Left lung (tissue), 10 donors: ENCODE results near the gene OR2F1. TPM values are rescaled to one million over a fixed set of nuclear protein-coding genes. Genes with fewer than 3 reads are reported as not detected.

Experiments
- ATAC-seq: fragments of 200-7000 bp; cut with Tn5 transposase; one replicate; pipeline ENCODE4 v1.9.1; 2020; ENCODE audit warnings: moderate library complexity
- DNase-seq, 4 donors: peaks; one replicate each; pipeline ENCODE4 v3.0.0-alpha.2; 2013 to 2020
- H3K27ac ChIP-seq, 2 donors: fragments of 200-600 bp; sonication (generic) in 1 of 2; one replicate each; pipeline versions ENCODE4 v1.5.0 to v1.8.0; 2020 to 2021
- H3K27me3 ChIP-seq, 2 donors: fragments of 200-600 bp; sonication (generic) in 1 of 2; one replicate each; pipeline versions ENCODE4 v1.5.0 to v1.8.0; 2020 to 2021
- H3K36me3 ChIP-seq, 2 donors: fragments of 200-600 bp; sonication (generic) in 1 of 2; one replicate each; pipeline versions ENCODE4 v1.5.0 to v1.8.0; 2020 to 2021
- H3K4me1 ChIP-seq, 2 donors: fragments of 200-600 bp; one replicate each; pipeline ENCODE4 v1.8.0; 2021
- H3K4me3 ChIP-seq, 2 donors: fragments of 200-600 bp; sonication (generic) in 1 of 2; one replicate each; pipeline versions ENCODE4 v1.5.0 to v1.8.0; 2020 to 2021; ENCODE audit warnings: mild to moderate bottlenecking in 1 of 2
- H3K9me3 ChIP-seq, 2 donors: fragments of 200-600 bp; sonication (generic) in 1 of 2; one replicate each; pipeline versions ENCODE4 v1.5.0 to v1.8.0; 2020 to 2021
- intact Hi-C, 2 donors: fragments of 100-400 bp; cut with DNase I; formaldehyde crosslinking; loops; one replicate each; pipeline versions ENCODE4 v1.11.2 to v1.14.2; 2022
- polyA plus RNA-seq, 6 donors: library from polyadenylated mRNA; unstranded; fragments of 120-200 nt; gene quantifications; one replicate each; pipeline ENCODE4 v1.2.1, GENCODE V29; 2013; ENCODE audit not compliant: insufficient read length in 6 of 6
- total RNA-seq, 2 donors: library from RNA; stranded (reverse); fragmentation: NEBNext Ultra II Directional; extraction: Animal tissue kit (Norgen Biotek cat#: 25700); gene quantifications; one replicate each; pipeline ENCODE4 v1.2.1, GENCODE V29; 2021
- TF ChIP-seq, protein P1 (sequence below), 2 donors: fragments of 200-600 bp; sonication (generic) in 1 of 2; IDR thresholded peaks; one replicate each; pipeline versions ENCODE4 v1.5.0 to v1.8.0; 2021; ENCODE audit warnings: antibody characterized with exemption in 2 of 2
- donor health status: DM: no; HTN: yes; CAD: no.
- donor health status: DM: no; HTN: no; CAD: no.

Gene OR2F1
- total and polyA plus RNA-seq, 8 donors, result 0.06 to 0.65 (median 0.30) TPM; not detected in 4

DNA sequence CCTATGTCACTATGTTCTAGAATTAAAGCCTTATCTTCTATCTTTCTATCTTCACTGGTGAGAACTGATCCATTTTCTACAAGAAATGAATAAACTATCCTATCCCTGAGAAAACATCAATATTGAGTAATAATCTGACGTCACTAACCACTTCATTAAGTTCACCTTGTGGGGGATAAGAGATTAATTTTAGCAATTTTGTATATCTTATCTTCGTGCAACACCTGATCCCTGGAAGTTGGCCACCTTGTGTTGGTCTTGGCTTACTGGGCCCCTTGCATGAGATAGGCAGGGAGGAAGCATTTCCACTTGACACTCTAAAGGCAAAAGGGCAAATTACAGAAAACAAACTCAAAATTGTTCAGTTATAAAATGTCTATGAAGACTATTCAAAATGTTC, 25.4 kb downstream of the OR2F1 start:
- no peaks in the 10 kb centered on the region for H3K36me3 ChIP-seq
- DNase-seq (no peak), ATAC-seq (no peak)
- TF ChIP-seq, protein P1, sequence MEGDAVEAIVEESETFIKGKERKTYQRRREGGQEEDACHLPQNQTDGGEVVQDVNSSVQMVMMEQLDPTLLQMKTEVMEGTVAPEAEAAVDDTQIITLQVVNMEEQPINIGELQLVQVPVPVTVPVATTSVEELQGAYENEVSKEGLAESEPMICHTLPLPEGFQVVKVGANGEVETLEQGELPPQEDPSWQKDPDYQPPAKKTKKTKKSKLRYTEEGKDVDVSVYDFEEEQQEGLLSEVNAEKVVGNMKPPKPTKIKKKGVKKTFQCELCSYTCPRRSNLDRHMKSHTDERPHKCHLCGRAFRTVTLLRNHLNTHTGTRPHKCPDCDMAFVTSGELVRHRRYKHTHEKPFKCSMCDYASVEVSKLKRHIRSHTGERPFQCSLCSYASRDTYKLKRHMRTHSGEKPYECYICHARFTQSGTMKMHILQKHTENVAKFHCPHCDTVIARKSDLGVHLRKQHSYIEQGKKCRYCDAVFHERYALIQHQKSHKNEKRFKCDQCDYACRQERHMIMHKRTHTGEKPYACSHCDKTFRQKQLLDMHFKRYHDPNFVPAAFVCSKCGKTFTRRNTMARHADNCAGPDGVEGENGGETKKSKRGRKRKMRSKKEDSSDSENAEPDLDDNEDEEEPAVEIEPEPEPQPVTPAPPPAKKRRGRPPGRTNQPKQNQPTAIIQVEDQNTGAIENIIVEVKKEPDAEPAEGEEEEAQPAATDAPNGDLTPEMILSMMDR (IDR thresholded peaks at IDR 0.05), result no peak
- H3K27me3 ChIP-seq, result no peaks in the 10 kb centered on the region
- no peak overlapping the region for H3K4me3 ChIP-seq
- no peaks in the 10 kb centered on the region for H3K4me1 ChIP-seq
- intact Hi-C loops, result no loop called here
- H3K9me3 ChIP-seq, result no peaks in the 10 kb centered on the region
- H3K27ac ChIP-seq, result no peak overlapping the region

DNA sequence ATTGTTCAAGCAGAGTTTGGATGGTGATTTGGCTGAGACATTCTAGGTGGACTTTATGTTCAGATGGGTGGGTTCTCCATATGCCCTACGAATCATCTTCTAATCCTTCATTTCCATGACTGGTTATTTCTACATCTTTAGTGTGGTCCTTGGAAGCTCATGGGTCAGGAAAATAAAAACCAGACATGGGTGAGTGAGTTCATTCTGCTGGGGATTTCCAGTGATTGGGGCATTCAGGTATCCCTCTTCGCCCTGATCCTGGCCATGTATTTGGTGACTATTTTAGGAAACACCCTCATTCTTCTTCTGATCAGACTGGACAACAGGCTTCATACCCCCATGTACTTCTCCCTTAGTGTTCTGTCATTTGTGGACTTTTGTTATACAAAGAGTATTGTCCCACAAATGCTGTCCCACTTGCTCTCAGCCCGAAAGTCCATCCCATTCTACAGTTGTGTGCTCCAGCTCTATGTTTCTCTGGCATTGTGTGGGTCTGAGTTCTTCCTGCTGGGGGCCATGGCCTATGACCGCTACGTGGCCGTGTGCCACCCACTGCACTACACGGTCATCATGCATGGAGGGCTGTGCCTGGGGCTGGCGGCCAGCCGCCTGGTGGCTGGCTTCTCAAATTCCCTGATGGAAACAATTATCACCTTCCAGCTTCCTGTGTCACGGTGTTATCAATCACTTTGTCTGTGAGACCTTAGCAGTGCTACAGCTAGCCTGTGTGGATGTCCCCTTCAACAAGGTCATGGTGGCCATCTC, 26.3 kb downstream of the OR2F1 start:
- intact Hi-C loops, result no loop called here
- Histone ChIP-seq H3K9me3 (no peaks in the 10 kb centered on the region), H3K4me3 (no peak overlapping the region), H3K36me3 (no peaks in the 10 kb centered on the region), H3K27ac (no peak overlapping the region), H3K4me1 (no peaks in the 10 kb centered on the region), H3K27me3 (no peaks in the 10 kb centered on the region)
- DNase-seq (no peak), ATAC-seq (no peak)
- TF ChIP-seq, protein P1 (IDR thresholded peaks at IDR 0.05), result no peak

DNA sequence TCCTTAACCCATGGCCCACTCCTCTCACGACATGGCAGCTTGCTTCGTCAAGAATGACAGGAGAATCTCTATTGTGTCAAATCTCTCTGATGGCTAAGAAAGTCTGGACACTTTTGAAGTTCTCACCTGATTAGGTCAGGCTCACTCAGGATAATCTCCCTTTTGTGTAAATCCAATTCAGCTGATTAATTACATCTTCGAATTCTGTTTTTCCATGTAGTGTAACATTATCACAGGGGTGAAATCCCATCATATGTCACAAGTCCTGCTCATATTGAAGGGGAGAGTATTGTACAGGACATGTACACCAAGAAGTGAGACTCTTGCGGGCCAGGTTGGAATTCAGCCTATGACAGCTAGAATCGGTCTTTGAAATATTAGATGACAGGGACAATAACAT, 29.3 kb downstream of the OR2F1 start:
- intact Hi-C loops, result no loop called here
- H3K36me3 ChIP-seq, result no peaks in the 10 kb centered on the region
- no peaks in the 10 kb centered on the region for H3K9me3 ChIP-seq
- TF ChIP-seq, protein P1 (IDR thresholded peaks at IDR 0.05), result no peak
- H3K4me1 ChIP-seq, result no peaks in the 10 kb centered on the region
- H3K27ac ChIP-seq, result no peak overlapping the region
- no peaks in the 10 kb centered on the region for H3K27me3 ChIP-seq
- no peak overlapping the region for H3K4me3 ChIP-seq
- ATAC-seq (no peak), DNase-seq (no peak)

DNA sequence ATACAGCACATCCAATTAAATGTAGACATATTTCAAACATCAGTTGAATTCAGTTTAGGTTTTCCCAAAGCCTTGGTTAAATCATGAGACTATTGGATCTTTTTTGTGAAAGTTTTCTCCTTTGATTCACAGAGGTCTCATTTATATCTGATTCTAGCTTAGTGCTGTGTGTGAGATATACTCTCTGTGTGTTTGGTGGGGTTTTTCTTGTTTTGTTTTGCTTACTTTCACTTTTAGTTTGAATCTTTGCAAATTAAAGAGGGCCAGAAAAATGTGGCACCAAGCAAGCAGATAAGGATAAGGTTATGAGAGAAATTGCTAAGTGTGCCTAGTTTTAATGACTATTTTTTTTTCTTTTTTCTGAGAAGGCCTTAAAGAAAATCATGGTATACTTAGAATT, 32.9 kb downstream of the OR2F1 start:
- intact Hi-C loops, result no loop called here
- ATAC-seq (no peak), DNase-seq (no peak)
- Histone ChIP-seq H3K4me1 (no peaks in the 10 kb centered on the region), H3K27ac (no peak overlapping the region), H3K4me3 (no peak overlapping the region), H3K9me3 (peaks cover 0 to 7% of the 10 kb centered on the region in 2 donors), H3K27me3 (no peaks in the 10 kb centered on the region), H3K36me3 (no peaks in the 10 kb centered on the region)
- TF ChIP-seq, protein P1 (IDR thresholded peaks at IDR 0.05), result no peak

DNA sequence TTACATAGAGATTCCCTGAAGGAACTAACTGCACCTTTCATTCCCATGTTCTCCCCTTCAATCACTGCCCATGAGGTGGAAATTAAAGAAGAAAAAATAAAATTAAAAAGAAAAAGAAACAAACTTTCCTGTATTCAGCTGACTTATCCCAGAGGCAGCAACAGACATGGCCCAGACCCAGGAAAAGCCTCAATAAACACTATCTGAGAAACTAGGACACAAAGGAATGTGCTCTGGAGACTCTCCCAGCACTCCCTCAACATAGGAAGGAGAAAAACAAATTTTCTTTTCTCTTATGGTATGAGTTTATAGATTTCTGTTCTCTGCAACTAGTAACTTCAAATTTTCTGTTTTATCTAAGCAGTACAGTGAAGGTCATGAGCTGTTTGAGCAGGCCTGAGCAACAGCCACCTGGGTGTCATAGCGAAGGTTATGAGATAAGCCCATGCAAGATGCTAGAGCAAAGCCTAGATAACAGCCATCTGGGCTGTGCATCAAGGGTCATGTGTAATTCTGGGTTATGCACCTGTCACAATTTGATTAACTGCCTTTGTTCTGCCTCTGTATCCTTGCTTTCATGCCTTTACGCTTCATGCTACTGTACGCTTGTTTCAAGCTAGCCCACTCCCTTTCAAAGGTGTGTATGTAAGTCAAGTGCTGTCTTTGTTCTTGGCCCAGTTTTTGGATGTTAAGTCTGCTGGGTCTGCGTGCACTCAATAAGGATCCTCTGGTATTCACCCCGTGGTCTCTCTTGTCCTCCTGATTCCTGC, 34.5 kb downstream of the OR2F1 start:
- Histone ChIP-seq H3K36me3 (no peaks in the 10 kb centered on the region), H3K4me1 (no peaks in the 10 kb centered on the region), H3K4me3 (no peak overlapping the region), H3K27ac (no peak overlapping the region), H3K9me3 (peaks cover 0 to 7% of the 10 kb centered on the region in 2 donors), H3K27me3 (no peaks in the 10 kb centered on the region)
- no peak for ATAC-seq
- DNase-seq, result peak in 1 of 4 donors; percentile 5
- intact Hi-C loops, result no loop called here
- TF ChIP-seq, protein P1 (IDR thresholded peaks at IDR 0.05), result no peak
